ENCODE data around the gene KCNJ6.

DNA sequence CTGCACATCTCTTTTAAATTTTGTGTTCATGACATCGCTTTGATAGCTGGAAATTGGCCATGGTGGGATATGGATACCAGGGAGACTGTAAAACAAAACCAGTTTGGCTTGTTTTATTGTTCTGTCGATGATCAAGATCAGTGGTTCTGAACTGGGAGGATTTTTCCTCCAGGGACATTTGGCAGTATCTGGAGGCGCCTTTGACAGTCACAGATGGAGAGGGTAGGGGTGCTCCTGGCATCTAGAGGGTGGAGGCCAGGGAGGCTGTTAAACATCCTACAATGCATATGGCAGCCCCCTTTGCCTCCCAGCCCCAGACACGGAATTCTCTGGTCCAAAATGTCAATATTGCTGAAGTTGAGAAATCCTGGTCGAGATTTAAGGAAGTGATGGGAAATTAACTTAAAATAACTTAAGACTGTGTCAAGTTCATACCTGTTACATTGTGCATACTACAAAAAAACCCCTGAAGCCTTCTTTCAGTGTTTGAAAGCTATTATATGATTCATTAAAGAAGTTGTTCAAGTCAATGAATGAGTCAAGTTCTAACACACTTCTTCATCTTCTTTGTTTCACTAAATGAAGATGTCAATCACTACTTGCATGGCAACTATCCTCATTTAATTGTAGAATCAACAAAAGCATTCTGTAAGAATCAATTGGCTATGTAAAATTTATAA lies 150.9 kb downstream of the KCNJ6 start:
- no peak for TF ChIP-seq CEBPB (IDR thresholded peaks at IDR 0.05; ENCODE audit: low read depth)
- TF ChIP-seq POLR2AphosphoS5 (IDR thresholded peaks at IDR 0.05; ENCODE audit: low read depth, low read length): no peak
- TF ChIP-seq, protein P1, sequence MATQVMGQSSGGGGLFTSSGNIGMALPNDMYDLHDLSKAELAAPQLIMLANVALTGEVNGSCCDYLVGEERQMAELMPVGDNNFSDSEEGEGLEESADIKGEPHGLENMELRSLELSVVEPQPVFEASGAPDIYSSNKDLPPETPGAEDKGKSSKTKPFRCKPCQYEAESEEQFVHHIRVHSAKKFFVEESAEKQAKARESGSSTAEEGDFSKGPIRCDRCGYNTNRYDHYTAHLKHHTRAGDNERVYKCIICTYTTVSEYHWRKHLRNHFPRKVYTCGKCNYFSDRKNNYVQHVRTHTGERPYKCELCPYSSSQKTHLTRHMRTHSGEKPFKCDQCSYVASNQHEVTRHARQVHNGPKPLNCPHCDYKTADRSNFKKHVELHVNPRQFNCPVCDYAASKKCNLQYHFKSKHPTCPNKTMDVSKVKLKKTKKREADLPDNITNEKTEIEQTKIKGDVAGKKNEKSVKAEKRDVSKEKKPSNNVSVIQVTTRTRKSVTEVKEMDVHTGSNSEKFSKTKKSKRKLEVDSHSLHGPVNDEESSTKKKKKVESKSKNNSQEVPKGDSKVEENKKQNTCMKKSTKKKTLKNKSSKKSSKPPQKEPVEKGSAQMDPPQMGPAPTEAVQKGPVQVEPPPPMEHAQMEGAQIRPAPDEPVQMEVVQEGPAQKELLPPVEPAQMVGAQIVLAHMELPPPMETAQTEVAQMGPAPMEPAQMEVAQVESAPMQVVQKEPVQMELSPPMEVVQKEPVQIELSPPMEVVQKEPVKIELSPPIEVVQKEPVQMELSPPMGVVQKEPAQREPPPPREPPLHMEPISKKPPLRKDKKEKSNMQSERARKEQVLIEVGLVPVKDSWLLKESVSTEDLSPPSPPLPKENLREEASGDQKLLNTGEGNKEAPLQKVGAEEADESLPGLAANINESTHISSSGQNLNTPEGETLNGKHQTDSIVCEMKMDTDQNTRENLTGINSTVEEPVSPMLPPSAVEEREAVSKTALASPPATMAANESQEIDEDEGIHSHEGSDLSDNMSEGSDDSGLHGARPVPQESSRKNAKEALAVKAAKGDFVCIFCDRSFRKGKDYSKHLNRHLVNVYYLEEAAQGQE (IDR thresholded peaks at IDR 0.05; ENCODE audit: low read depth): no peak
- no peak for TF ChIP-seq POLR2A (IDR thresholded peaks at IDR 0.05; ENCODE audit: borderline replicate concordance, extremely low read depth, insufficient read depth, insufficient read length)
- TF ChIP-seq, protein P2, sequence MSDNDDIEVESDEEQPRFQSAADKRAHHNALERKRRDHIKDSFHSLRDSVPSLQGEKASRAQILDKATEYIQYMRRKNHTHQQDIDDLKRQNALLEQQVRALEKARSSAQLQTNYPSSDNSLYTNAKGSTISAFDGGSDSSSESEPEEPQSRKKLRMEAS (IDR thresholded peaks at IDR 0.05): no peak
- no peak for TF ChIP-seq EZH2 (IDR thresholded peaks at IDR 0.05)
- TF ChIP-seq, protein P3, sequence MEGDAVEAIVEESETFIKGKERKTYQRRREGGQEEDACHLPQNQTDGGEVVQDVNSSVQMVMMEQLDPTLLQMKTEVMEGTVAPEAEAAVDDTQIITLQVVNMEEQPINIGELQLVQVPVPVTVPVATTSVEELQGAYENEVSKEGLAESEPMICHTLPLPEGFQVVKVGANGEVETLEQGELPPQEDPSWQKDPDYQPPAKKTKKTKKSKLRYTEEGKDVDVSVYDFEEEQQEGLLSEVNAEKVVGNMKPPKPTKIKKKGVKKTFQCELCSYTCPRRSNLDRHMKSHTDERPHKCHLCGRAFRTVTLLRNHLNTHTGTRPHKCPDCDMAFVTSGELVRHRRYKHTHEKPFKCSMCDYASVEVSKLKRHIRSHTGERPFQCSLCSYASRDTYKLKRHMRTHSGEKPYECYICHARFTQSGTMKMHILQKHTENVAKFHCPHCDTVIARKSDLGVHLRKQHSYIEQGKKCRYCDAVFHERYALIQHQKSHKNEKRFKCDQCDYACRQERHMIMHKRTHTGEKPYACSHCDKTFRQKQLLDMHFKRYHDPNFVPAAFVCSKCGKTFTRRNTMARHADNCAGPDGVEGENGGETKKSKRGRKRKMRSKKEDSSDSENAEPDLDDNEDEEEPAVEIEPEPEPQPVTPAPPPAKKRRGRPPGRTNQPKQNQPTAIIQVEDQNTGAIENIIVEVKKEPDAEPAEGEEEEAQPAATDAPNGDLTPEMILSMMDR (IDR thresholded peaks at IDR 0.05 in 2 of 3, conservative IDR thresholded peaks at IDR 0.05 in 1 of 3; ENCODE audit: borderline replicate concordance in 1 of 3, insufficient read depth in 1 of 3, low read depth in 2 of 3, low read length in 2 of 3): no peak
- TF ChIP-seq EGR1 (IDR thresholded peaks at IDR 0.05; ENCODE audit: low read depth): no peak
- TF ChIP-seq JUND (IDR thresholded peaks at IDR 0.05): no peak
- TF ChIP-seq ELF1 (IDR thresholded peaks at IDR 0.05; ENCODE audit: borderline replicate concordance, low read depth): no peak
- TF ChIP-seq, protein P4, sequence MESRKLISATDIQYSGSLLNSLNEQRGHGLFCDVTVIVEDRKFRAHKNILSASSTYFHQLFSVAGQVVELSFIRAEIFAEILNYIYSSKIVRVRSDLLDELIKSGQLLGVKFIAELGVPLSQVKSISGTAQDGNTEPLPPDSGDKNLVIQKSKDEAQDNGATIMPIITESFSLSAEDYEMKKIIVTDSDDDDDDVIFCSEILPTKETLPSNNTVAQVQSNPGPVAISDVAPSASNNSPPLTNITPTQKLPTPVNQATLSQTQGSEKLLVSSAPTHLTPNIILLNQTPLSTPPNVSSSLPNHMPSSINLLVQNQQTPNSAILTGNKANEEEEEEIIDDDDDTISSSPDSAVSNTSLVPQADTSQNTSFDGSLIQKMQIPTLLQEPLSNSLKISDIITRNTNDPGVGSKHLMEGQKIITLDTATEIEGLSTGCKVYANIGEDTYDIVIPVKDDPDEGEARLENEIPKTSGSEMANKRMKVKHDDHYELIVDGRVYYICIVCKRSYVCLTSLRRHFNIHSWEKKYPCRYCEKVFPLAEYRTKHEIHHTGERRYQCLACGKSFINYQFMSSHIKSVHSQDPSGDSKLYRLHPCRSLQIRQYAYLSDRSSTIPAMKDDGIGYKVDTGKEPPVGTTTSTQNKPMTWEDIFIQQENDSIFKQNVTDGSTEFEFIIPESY (IDR thresholded peaks at IDR 0.05; ENCODE audit: extremely low read depth, insufficient replicate concordance, low read length): no peak
- TF ChIP-seq EZH2phosphoT487 (IDR thresholded peaks at IDR 0.05; ENCODE audit: borderline replicate concordance): no peak
- TF ChIP-seq, protein P5, sequence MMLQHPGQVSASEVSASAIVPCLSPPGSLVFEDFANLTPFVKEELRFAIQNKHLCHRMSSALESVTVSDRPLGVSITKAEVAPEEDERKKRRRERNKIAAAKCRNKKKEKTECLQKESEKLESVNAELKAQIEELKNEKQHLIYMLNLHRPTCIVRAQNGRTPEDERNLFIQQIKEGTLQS (IDR thresholded peaks at IDR 0.05): no peak
- no peak for TF ChIP-seq ZFX (IDR thresholded peaks at IDR 0.05)

Measured in HCT116 (cell line).